Central memory CD8-positive, alpha-beta T cell (primary cell): Measurements from ENCODE around the gene SECTM1.
"Not testable (repeated sequence)": the region's sequence is repeated elsewhere in the genome, so short reads cannot be mapped to it uniquely, and the experiment has no call there.

Experiments
- ATAC-seq: fragments of 150-1000 bp; cut with Tn5 transposase; replicated peaks from 2 replicates; pipeline ENCODE4 v1.10.0; 2022; ENCODE audit warnings: mild to moderate bottlenecking, moderate FRiP score, moderate number of reproducible peaks; ENCODE audit not compliant: poor library complexity, severe bottlenecking; ENCODE audit errors: extremely low read depth
- DNase-seq, 2 donors: peaks; one replicate each; pipeline ENCODE4 v3.0.0; 2021; ENCODE audit warnings: low spot score in 2 of 2
- H3K27ac Mint-ChIP-seq: one replicate; pipeline ENCODE4 v1.8.0; 2022; ENCODE audit warnings: low read depth, mild to moderate bottlenecking, moderate library complexity, mixed read lengths
- H3K27me3 Mint-ChIP-seq: one replicate; pipeline ENCODE4 v1.8.0; 2022; ENCODE audit warnings: mixed read lengths
- H3K36me3 Mint-ChIP-seq: one replicate; pipeline ENCODE4 v1.8.0; 2022; ENCODE audit warnings: mild to moderate bottlenecking, moderate library complexity, mixed read lengths; ENCODE audit not compliant: insufficient read depth
- H3K4me1 Mint-ChIP-seq: one replicate; pipeline ENCODE4 v1.8.0; 2022; ENCODE audit warnings: mixed read lengths
- H3K4me3 Mint-ChIP-seq: one replicate; pipeline ENCODE4 v1.8.0; 2022; ENCODE audit warnings: mild to moderate bottlenecking, moderate library complexity, mixed read lengths
- H3K9me3 Mint-ChIP-seq: one replicate; pipeline ENCODE4 v1.8.0; 2022; ENCODE audit warnings: mixed read lengths

Gene SECTM1

GRCh38 chr17:82333279-82334171 lies at the start of gene SECTM1:
TSS of gene SECTM1 (minus strand) at chr17:82333766. CDS start at chr17:82327240, 6,526 bp downstream.
- ATAC-seq (peak; percentile 40), DNase-seq (no peak)
- H3K4me3 Mint-ChIP-seq = peak within 1 kb of the TSS; percentile 95
- no peaks in the 10 kb centered on the region for H3K9me3 Mint-ChIP-seq
- H3K4me1 Mint-ChIP-seq = peaks cover 20% of the 10 kb centered on the region
- H3K36me3 Mint-ChIP-seq = peaks cover 2% of the 10 kb centered on the region
- peak within 1 kb of the TSS; percentile 89 for H3K27ac Mint-ChIP-seq
- peaks cover 9% of the 10 kb centered on the region for H3K27me3 Mint-ChIP-seq

GRCh38 chr17:82382933-82383255 lies 49.3 kb upstream of the SECTM1 start:
- DNase-seq (no peak), ATAC-seq (no peak)
- Mint-ChIP-seq H3K36me3 (peaks cover 3% of the 10 kb centered on the region), H3K4me3 (no peak overlapping the region), H3K9me3 (no peaks in the 10 kb centered on the region), H3K4me1 (peaks cover 12% of the 10 kb centered on the region), H3K27ac (peak overlapping the region; percentile 35), H3K27me3 (peaks cover 34% of the 10 kb centered on the region)

- Mint-ChIP-seq H3K27me3 (peaks cover 38% of the 10 kb centered on the region), H3K27ac (peak overlapping the region; percentile 35), H3K4me1 (peaks cover 12% of the 10 kb centered on the region)
- H3K9me3 Mint-ChIP-seq, H3K36me3 Mint-ChIP-seq, DNase-seq, ATAC-seq, H3K4me3 Mint-ChIP-seq: not testable (repeated sequence)
These were observed 48.8 kb upstream of the SECTM1 start for GRCh38 chr17:82382220-82382932.

- not testable (repeated sequence) for DNase-seq, ATAC-seq, H3K9me3 Mint-ChIP-seq, H3K4me3 Mint-ChIP-seq, H3K36me3 Mint-ChIP-seq, H3K27ac Mint-ChIP-seq
- Mint-ChIP-seq H3K27me3 (peaks cover 40% of the 10 kb centered on the region), H3K4me1 (peaks cover 12% of the 10 kb centered on the region)
These were observed 48.1 kb upstream of the SECTM1 start for GRCh38 chr17:82381703-82382009.

- ATAC-seq (no peak), DNase-seq (no peak)
- H3K27me3 Mint-ChIP-seq = peaks cover 40% of the 10 kb centered on the region
- H3K27ac Mint-ChIP-seq = no peak overlapping the region
- peaks cover 12% of the 10 kb centered on the region for H3K4me1 Mint-ChIP-seq
- peaks cover 3% of the 10 kb centered on the region for H3K36me3 Mint-ChIP-seq
- no peak overlapping the region for H3K4me3 Mint-ChIP-seq
- H3K9me3 Mint-ChIP-seq = no peaks in the 10 kb centered on the region
These were observed 47.5 kb upstream of the SECTM1 start for GRCh38 chr17:82380860-82381702.

GRCh38 chr17:82378741-82379021 lies 45.1 kb upstream of the SECTM1 start:
- H3K4me1 Mint-ChIP-seq = peaks cover 12% of the 10 kb centered on the region
- H3K4me3 Mint-ChIP-seq = no peak overlapping the region
- ATAC-seq (no peak), DNase-seq (no peak)
- H3K27me3 Mint-ChIP-seq = peaks cover 41% of the 10 kb centered on the region
- H3K36me3 Mint-ChIP-seq = peaks cover 3% of the 10 kb centered on the region
- H3K9me3 Mint-ChIP-seq = no peaks in the 10 kb centered on the region
- H3K27ac Mint-ChIP-seq = no peak overlapping the region

GRCh38 chr17:82377924-82378740 lies 44.6 kb upstream of the SECTM1 start:
- Mint-ChIP-seq H3K36me3 (peaks cover 3% of the 10 kb centered on the region), H3K4me1 (peaks cover 14% of the 10 kb centered on the region), H3K27me3 (peaks cover 47% of the 10 kb centered on the region), H3K9me3 (no peaks in the 10 kb centered on the region), H3K4me3 (no peak overlapping the region), H3K27ac (no peak overlapping the region)
- ATAC-seq (no peak), DNase-seq (no peak)

GRCh38 chr17:82377294-82377693 lies 43.7 kb upstream of the SECTM1 start:
- H3K4me1 Mint-ChIP-seq = peaks cover 18% of the 10 kb centered on the region
- not testable (repeated sequence) for DNase-seq, H3K9me3 Mint-ChIP-seq, H3K27ac Mint-ChIP-seq, H3K4me3 Mint-ChIP-seq, H3K36me3 Mint-ChIP-seq, ATAC-seq
- peaks cover 55% of the 10 kb centered on the region for H3K27me3 Mint-ChIP-seq

GRCh38 chr17:82376042-82376730 lies 42.6 kb upstream of the SECTM1 start:
- DNase-seq = no peak
- peaks cover 51% of the 10 kb centered on the region for H3K27me3 Mint-ChIP-seq
- H3K36me3 Mint-ChIP-seq = peaks cover 2% of the 10 kb centered on the region
- peaks cover 15% of the 10 kb centered on the region for H3K4me1 Mint-ChIP-seq
- ATAC-seq = no peak
- H3K4me3 Mint-ChIP-seq = no peak overlapping the region
- no peaks in the 10 kb centered on the region for H3K9me3 Mint-ChIP-seq
- no peak overlapping the region for H3K27ac Mint-ChIP-seq

GRCh38 chr17:82375359-82376041 lies 41.9 kb upstream of the SECTM1 start:
- no peak for DNase-seq
- H3K27me3 Mint-ChIP-seq = peaks cover 51% of the 10 kb centered on the region
- H3K27ac Mint-ChIP-seq = no peak overlapping the region

GRCh38 chr17:82374626-82375331 lies 41.2 kb upstream of the SECTM1 start:
- Mint-ChIP-seq H3K9me3 (no peaks in the 10 kb centered on the region), H3K36me3 (peaks cover 2% of the 10 kb centered on the region), H3K4me1 (peaks cover 14% of the 10 kb centered on the region), H3K27me3 (peaks cover 51% of the 10 kb centered on the region), H3K4me3 (no peak overlapping the region), H3K27ac (no peak overlapping the region)
- ATAC-seq (no peak), DNase-seq (no peak)

More at GRCh38 chr17:82375359-82376041, 41.9 kb upstream of the SECTM1 start:
- Mint-ChIP-seq H3K36me3 (peaks cover 2% of the 10 kb centered on the region), H3K9me3 (no peaks in the 10 kb centered on the region), H3K4me3 (no peak overlapping the region), H3K4me1 (peaks cover 18% of the 10 kb centered on the region)
- no peak for ATAC-seq
